HepG2 (cell line): ENCODE results near the gene ARMC5. TPM values are rescaled to one million over a fixed set of nuclear protein-coding genes. Genes with fewer than 3 reads are reported as not detected.

ENCODE experiments used
- ATAD3A ChIP-seq: sonication (generic); formaldehyde crosslinking; IDR thresholded peaks from 2 replicates; pipeline ENCODE4 v1.4.0; 2020; ENCODE audit warnings: missing genetic modification reagents
- BRCA1 ChIP-seq: sonication (generic); formaldehyde crosslinking; IDR thresholded peaks from 2 replicates; pipeline ENCODE4 v1.4.0; 2020; ENCODE audit warnings: missing genetic modification reagents
- HMGXB3 ChIP-seq: sonication (generic); formaldehyde crosslinking; IDR thresholded peaks from 2 replicates; pipeline ENCODE4 v1.4.0; 2020; ENCODE audit warnings: missing genetic modification reagents, borderline replicate concordance
- IKZF1 ChIP-seq: fragments of 450-650 bp; IDR thresholded peaks from 2 replicates; pipeline ENCODE4 v1.7.1; 2016
- ISL2 ChIP-seq: sonication (generic); formaldehyde crosslinking; IDR thresholded peaks from 2 replicates; pipeline ENCODE4 v1.5.0; 2020; ENCODE audit warnings: missing genetic modification reagents
- KLF9 ChIP-seq: IDR thresholded peaks from 2 replicates; pipeline ENCODE4 v1.6.1; 2016; ENCODE audit warnings: low read depth
- MIER3 ChIP-seq: IDR thresholded peaks from 2 replicates; pipeline ENCODE4 v1.6.1; 2016; ENCODE audit warnings: missing compliant biosample characterization, borderline replicate concordance
- ZBTB21 ChIP-seq: sonication (generic); formaldehyde crosslinking; IDR thresholded peaks from 2 replicates; pipeline ENCODE4 v1.4.0; 2020; ENCODE audit warnings: missing genetic modification reagents
- ZFP36 ChIP-seq: fragments of 150-350 bp; IDR thresholded peaks from 2 replicates; pipeline ENCODE4 v1.6.1; 2018; ENCODE audit warnings: borderline replicate concordance, low read length, low read depth; ENCODE audit not compliant: partially characterized antibody
- ZNF142 ChIP-seq: sonication (generic); formaldehyde crosslinking; IDR thresholded peaks from 2 replicates; pipeline ENCODE4 v1.4.0; 2020; ENCODE audit warnings: missing genetic modification reagents
- ZNF317 ChIP-seq: sonication (generic); formaldehyde crosslinking; IDR thresholded peaks from 2 replicates; pipeline ENCODE4 v1.5.0; 2020; ENCODE audit warnings: mild to moderate bottlenecking, missing genetic modification reagents
- ZNF605 ChIP-seq: sonication (generic); formaldehyde crosslinking; IDR thresholded peaks from 2 replicates; pipeline ENCODE4 v1.8.0; 2022; ENCODE audit warnings: mild to moderate bottlenecking, missing genetic modification reagents
- ZNF672 ChIP-seq: sonication (generic); formaldehyde crosslinking; IDR thresholded peaks from 2 replicates; pipeline ENCODE4 v1.8.1; 2022; ENCODE audit warnings: missing genetic modification reagents
- polyA plus RNA-seq, 8 experiments: library from polyadenylated mRNA; depleted of rRNA in 3 of 8; stranded (reverse) in 7 of 8; unstranded in 1 of 8; fragments of >200 nt; fragmentation: Illumina TruSeq in 4 of 8; extraction: Trizol in 4 of 8; gene quantifications; 2 replicates each; pipeline versions ENCODE4 v1.2.1 to v1.2.3, GENCODE V29; 2011 to 2016; ENCODE audit warnings: low read depth in 4 of 8, missing spikeins in 1 of 8, mixed read lengths in 1 of 8; ENCODE audit not compliant: insufficient read depth in 1 of 8
- total RNA-seq, 5 experiments: library from RNA; depleted of rRNA; stranded (reverse); fragments of >200 nt; fragmentation: Illumina TruSeq; extraction: Trizol; gene quantifications; 2 replicates each; pipeline ENCODE4 v1.2.3, GENCODE V29; 2016; ENCODE audit warnings: low read depth in 1 of 5
- TF ChIP-seq, protein P1 (sequence below): sonication (generic); formaldehyde crosslinking; IDR thresholded peaks from 2 replicates; pipeline ENCODE4 v1.4.0; 2020; ENCODE audit warnings: missing genetic modification reagents
- TF ChIP-seq, protein P2 (sequence below): conservative IDR thresholded peaks from 2 replicates; pipeline ENCODE4 v1.6.1; 2018; ENCODE audit warnings: missing genetic modification reagents

ARMC5 gene
- total and polyA plus RNA-seq, 2 of the 13 experiments (the other 11 are each of a cell fraction or from before 2014, with no cell fraction given) = 10.8 to 22.3 TPM

DNA sequence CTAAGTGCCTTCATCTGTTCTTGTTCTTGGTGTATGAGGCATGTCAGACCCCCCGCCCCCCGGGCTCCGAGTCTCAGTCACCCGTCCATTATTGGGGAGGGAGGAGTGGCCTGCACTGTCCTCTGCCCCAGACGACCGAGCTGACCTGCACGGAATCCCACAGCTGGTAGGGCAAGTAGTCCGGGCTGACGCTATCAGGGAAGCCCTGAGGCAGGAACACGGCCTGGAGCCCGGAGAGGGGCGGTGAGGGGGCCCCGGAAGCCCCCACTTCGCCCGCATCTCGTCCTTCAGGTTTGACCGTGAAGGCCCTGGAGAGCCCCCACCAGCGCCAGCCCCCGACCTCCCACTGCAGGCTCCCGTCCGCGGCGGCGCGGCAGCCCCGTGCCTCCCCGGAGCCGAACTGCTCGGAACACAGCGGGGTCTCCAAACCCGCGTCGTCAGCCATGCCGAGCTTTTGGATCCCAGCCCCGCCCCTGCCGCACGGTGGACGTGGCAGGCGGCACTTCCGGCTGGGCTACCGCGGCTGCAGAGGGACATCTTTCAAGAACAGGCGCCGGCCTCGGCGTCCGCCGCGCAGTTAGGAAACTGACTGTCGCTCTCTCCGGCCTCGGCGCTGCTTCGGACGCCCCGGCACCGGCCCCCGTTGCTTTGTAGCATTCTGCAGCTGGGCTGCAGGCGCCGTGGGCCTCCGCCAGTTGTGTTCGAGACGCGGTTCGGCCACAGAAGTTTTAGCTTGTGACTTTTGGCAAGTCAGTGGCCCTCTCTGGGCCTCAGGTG, 48.8 kb downstream of the ARMC5 start, which contains the start of gene RUSF1 (continued):
- TF ChIP-seq, protein P1, sequence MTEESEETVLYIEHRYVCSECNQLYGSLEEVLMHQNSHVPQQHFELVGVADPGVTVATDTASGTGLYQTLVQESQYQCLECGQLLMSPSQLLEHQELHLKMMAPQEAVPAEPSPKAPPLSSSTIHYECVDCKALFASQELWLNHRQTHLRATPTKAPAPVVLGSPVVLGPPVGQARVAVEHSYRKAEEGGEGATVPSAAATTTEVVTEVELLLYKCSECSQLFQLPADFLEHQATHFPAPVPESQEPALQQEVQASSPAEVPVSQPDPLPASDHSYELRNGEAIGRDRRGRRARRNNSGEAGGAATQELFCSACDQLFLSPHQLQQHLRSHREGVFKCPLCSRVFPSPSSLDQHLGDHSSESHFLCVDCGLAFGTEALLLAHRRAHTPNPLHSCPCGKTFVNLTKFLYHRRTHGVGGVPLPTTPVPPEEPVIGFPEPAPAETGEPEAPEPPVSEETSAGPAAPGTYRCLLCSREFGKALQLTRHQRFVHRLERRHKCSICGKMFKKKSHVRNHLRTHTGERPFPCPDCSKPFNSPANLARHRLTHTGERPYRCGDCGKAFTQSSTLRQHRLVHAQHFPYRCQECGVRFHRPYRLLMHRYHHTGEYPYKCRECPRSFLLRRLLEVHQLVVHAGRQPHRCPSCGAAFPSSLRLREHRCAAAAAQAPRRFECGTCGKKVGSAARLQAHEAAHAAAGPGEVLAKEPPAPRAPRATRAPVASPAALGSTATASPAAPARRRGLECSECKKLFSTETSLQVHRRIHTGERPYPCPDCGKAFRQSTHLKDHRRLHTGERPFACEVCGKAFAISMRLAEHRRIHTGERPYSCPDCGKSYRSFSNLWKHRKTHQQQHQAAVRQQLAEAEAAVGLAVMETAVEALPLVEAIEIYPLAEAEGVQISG (CRISPR knock-in tag) = peak; percentile 96
- TF ChIP-seq, protein P2, sequence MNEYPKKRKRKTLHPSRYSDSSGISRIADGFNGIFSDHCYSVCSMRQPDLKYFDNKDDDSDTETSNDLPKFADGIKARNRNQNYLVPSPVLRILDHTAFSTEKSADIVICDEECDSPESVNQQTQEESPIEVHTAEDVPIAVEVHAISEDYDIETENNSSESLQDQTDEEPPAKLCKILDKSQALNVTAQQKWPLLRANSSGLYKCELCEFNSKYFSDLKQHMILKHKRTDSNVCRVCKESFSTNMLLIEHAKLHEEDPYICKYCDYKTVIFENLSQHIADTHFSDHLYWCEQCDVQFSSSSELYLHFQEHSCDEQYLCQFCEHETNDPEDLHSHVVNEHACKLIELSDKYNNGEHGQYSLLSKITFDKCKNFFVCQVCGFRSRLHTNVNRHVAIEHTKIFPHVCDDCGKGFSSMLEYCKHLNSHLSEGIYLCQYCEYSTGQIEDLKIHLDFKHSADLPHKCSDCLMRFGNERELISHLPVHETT (CRISPR knock-in tag) = peak; percentile 45; the same call in 1 of the 2 replicates
- no peak for TF ChIP-seq IKZF1
- TF ChIP-seq KLF9 (CRISPR knock-in tag) = peak; percentile 96
- peak; percentile 83 for TF ChIP-seq ISL2 (CRISPR knock-in tag)
- TF ChIP-seq ZNF672 (CRISPR knock-in tag) = peak; percentile 82; the same call in 1 of the 2 replicates
- no peak for TF ChIP-seq ZFP36
- TF ChIP-seq HMGXB3 (CRISPR knock-in tag) = peak; percentile 73; the same call in 1 of the 2 replicates
- peak; percentile 52 for TF ChIP-seq BRCA1 (CRISPR knock-in tag)
- 0 out of 2 replicates have a peak, but pooled peaks have one; percentile 41 for TF ChIP-seq ZNF142 (CRISPR knock-in tag)
- TF ChIP-seq ZNF605 = peak; percentile 95
- TF ChIP-seq MIER3 = peak; percentile 91; the same call in 1 of the 2 replicates
- TF ChIP-seq ZNF317 (CRISPR knock-in tag) = peak; percentile 83; the same call in 1 of the 2 replicates
- no peak; the same call in 1 of the 2 replicates for TF ChIP-seq ATAD3A (CRISPR knock-in tag)
- TF ChIP-seq ZBTB21 = peak; percentile 15; the same call in 1 of the 2 replicates
